SK-N-SH (cell line): ENCODE measurements around the gene SLAMF6.

Experiments
- CHD2 ChIP-seq: fragments of 150-350 bp; IDR thresholded peaks from 2 replicates; pipeline ENCODE4 v1.6.1; 2018; ENCODE audit warnings: low read length; ENCODE audit not compliant: partially characterized antibody
- ELF1 ChIP-seq: IDR thresholded peaks from 2 replicates; pipeline ENCODE4 v1.4.0; 2012
- EP300 ChIP-seq, 2 experiments: IDR thresholded peaks; 2 replicates each; pipeline versions ENCODE4 v1.4.0 to v1.6.1; 2012; ENCODE audit warnings: borderline replicate concordance in 1 of 2, low read depth in 1 of 2, low read length in 1 of 2
- POLR2AphosphoS5 ChIP-seq: IDR thresholded peaks from 2 replicates; pipeline ENCODE4 v1.6.1; 2012; ENCODE audit warnings: low read depth, low read length
- SMC3 ChIP-seq: IDR thresholded peaks from 2 replicates; pipeline ENCODE4 v1.6.1; 2012; ENCODE audit warnings: low read depth, low read length, improper control_type of control experiment
- TF ChIP-seq, protein P1 (sequence below): fragments of 200-600 bp; sonication (generic); IDR thresholded peaks from 2 replicates; pipeline ENCODE4 v1.6.1; 2017; ENCODE audit warnings: antibody characterized with exemption, mild to moderate bottlenecking, moderate library complexity

DNA sequence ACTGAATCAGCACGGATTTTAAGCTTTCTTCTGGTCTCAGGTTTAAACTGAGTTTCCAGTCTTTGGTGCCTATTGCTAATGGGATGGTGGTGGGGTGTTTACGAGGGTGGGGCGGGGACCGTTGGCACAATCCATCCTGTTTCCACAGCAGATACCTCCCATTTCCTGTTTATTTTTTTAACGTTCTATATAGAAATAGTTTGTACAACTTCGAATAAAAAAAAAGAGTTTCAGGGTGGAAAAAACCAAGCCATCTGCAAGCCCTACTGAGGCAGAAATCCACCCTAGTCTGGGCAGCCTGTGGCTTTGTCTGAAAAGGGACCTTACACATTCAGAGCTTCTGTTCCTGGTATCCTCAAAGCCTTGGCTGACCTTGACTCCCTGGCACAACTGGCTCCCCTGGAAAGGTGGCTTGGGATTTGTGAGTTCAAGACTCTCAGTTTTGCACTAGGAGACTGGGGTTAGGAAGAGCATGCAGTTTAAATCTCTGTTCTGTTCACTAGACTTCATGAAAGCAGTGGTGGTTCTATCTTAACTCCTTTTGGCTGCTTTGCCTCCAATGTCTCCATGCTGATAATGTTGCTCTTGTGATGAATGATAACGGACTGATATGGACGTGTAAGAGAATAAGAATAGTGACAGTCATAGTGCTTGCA lies 76.0 kb downstream of the SLAMF6 start:
- TF ChIP-seq, protein P1, sequence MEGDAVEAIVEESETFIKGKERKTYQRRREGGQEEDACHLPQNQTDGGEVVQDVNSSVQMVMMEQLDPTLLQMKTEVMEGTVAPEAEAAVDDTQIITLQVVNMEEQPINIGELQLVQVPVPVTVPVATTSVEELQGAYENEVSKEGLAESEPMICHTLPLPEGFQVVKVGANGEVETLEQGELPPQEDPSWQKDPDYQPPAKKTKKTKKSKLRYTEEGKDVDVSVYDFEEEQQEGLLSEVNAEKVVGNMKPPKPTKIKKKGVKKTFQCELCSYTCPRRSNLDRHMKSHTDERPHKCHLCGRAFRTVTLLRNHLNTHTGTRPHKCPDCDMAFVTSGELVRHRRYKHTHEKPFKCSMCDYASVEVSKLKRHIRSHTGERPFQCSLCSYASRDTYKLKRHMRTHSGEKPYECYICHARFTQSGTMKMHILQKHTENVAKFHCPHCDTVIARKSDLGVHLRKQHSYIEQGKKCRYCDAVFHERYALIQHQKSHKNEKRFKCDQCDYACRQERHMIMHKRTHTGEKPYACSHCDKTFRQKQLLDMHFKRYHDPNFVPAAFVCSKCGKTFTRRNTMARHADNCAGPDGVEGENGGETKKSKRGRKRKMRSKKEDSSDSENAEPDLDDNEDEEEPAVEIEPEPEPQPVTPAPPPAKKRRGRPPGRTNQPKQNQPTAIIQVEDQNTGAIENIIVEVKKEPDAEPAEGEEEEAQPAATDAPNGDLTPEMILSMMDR = no peak
- TF ChIP-seq SMC3 (no peak), ELF1 (no peak), EP300 (IDR thresholded peaks at IDR 0.05; ENCODE audit: borderline replicate concordance in 1 of 2, low read depth in 1 of 2, low read length in 1 of 2) (no peak), CHD2 (no peak), POLR2AphosphoS5 (no peak)
